Nephron progenitor cell (in vitro differentiated cells): ENCODE results near the gene SH3D21.

ENCODE experiments used
- DNase-seq: peaks from one replicate; pipeline ENCODE4 v3.0.0; 2021
- H3K27ac Mint-ChIP-seq: 2 replicates; pipeline ENCODE4 v1.8.0; 2021; ENCODE audit warnings: mild to moderate bottlenecking, moderate library complexity, mixed read lengths
- H3K27me3 Mint-ChIP-seq: 2 replicates; pipeline ENCODE4 v1.8.0; 2021; ENCODE audit warnings: mild to moderate bottlenecking, low read depth, mixed read lengths; ENCODE audit not compliant: poor library complexity
- H3K36me3 Mint-ChIP-seq: 2 replicates; pipeline ENCODE4 v1.8.0; 2021; ENCODE audit warnings: low read depth, mixed read lengths
- H3K4me1 Mint-ChIP-seq: 2 replicates; pipeline ENCODE4 v1.8.0; 2021; ENCODE audit warnings: mixed read lengths
- H3K4me3 Mint-ChIP-seq: 2 replicates; pipeline ENCODE4 v1.8.0; 2021; ENCODE audit warnings: mild to moderate bottlenecking, moderate library complexity, mixed read lengths
- H3K9me3 Mint-ChIP-seq: 2 replicates; pipeline ENCODE4 v1.8.0; 2021; ENCODE audit warnings: mild to moderate bottlenecking, moderate library complexity, mixed read lengths
- TF ChIP-seq, protein P1 (sequence below): fragments of 200-600 bp; sonication (generic); IDR thresholded peaks from 2 replicates; pipeline ENCODE4 v1.5.0; 2021; ENCODE audit warnings: antibody characterized with exemption

The SH3D21 gene

DNA sequence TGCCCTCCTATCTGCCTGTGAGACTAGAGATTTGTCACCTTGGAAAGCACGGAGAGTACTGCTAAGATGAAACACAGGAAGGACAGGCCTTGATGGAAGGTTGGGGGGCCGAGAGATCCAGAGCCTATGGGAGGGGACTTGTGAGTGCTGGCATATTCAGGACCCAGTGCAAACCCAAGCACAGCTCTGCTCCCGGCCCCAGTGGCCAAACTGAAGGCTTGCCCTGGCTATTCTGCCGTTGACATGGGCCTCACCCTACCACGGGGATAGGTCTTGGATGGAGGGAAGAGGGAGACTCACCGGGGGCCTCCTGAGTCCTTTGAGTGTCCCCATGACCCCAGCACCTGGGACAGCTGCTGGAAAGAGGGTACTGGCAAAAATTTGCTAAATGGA, 21.9 kb downstream of the SH3D21 start:
- H3K27ac Mint-ChIP-seq, result no peak overlapping the region
- no peaks in the 10 kb centered on the region for H3K9me3 Mint-ChIP-seq

DNA sequence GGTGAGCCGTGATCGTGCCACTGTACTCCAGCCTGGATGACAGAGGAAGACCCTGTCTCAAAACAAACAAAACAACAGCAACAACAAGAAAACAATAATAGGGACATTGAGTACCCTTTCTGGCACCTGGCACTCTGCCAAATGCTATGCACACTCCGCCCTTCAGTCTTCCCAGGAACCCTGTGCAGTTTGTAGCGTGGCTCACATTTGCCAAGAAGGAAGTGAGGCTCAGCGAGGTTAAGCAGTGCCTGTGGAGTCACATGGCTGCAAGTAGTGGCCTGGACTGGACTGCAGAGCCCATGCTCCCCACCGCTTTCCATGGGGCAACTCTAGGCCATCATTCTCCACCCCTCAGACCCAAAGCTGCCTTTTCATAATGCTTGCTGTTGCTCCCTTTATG, 22.5 kb downstream of the SH3D21 start:
- Mint-ChIP-seq H3K36me3 (peaks cover 4% of the 10 kb centered on the region), H3K4me3 (no peak overlapping the region), H3K27ac (no peak overlapping the region), H3K9me3 (no peaks in the 10 kb centered on the region), H3K27me3 (peaks cover 17% of the 10 kb centered on the region), H3K4me1 (peaks cover 71% of the 10 kb centered on the region)
- TF ChIP-seq, protein P1, sequence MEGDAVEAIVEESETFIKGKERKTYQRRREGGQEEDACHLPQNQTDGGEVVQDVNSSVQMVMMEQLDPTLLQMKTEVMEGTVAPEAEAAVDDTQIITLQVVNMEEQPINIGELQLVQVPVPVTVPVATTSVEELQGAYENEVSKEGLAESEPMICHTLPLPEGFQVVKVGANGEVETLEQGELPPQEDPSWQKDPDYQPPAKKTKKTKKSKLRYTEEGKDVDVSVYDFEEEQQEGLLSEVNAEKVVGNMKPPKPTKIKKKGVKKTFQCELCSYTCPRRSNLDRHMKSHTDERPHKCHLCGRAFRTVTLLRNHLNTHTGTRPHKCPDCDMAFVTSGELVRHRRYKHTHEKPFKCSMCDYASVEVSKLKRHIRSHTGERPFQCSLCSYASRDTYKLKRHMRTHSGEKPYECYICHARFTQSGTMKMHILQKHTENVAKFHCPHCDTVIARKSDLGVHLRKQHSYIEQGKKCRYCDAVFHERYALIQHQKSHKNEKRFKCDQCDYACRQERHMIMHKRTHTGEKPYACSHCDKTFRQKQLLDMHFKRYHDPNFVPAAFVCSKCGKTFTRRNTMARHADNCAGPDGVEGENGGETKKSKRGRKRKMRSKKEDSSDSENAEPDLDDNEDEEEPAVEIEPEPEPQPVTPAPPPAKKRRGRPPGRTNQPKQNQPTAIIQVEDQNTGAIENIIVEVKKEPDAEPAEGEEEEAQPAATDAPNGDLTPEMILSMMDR, result no peak
- no peak for DNase-seq

More for the DNA sequence above, 21.9 kb downstream of the SH3D21 start:
- Mint-ChIP-seq H3K4me1 (peaks cover 71% of the 10 kb centered on the region), H3K27me3 (peaks cover 17% of the 10 kb centered on the region), H3K4me3 (no peak overlapping the region), H3K36me3 (peaks cover 4% of the 10 kb centered on the region)
- no peak for DNase-seq
- TF ChIP-seq, protein P1, result no peak

DNA sequence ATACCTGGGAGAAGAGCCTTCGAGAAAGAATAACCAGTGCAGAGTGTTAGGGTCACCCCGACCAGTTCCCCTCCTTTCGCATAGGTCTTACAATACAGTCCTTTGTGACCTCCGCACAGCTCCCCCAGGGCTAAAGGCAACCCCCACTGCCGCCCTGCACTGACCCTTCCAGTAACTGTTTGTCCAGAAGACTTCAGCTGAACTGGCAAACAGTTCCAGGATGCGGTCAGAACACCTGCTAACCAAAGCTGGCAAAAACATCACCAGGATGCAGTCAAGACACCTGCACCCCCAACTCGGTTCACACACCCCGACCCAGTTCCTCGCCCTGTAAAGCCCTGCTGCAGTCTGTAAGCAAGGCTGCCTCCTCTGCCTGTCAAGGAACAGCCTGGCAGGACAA, 23.6 kb downstream of the SH3D21 start:
- Mint-ChIP-seq H3K27ac (no peak overlapping the region), H3K4me3 (no peak overlapping the region), H3K4me1 (peaks cover 61% of the 10 kb centered on the region), H3K27me3 (peaks cover 17% of the 10 kb centered on the region), H3K36me3 (peaks cover 4% of the 10 kb centered on the region), H3K9me3 (no peaks in the 10 kb centered on the region)
- DNase-seq, result no peak
- TF ChIP-seq, protein P1, result no peak

DNA sequence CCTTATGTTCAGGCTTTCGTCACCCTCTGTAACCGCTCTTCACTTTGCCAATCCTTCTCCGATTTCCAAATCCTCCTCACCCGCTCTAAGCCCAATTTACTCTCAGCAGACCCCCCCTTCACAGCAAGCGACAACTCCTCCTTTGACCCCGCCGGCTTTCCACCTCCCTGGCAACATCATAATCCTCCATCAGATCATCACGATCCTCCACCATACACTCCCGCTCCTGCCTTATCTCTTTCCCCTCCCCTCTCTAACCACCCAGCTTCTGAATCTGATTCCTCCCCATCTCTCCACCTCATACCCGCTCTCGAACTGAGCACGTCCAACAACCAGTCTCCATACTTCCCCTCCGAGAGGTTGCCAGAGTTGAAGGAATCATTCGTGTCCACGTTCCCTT, 24.8 kb downstream of the SH3D21 start:
- H3K36me3 Mint-ChIP-seq, result peaks cover 4% of the 10 kb centered on the region
- H3K4me1 Mint-ChIP-seq, result peaks cover 49% of the 10 kb centered on the region
- H3K27me3 Mint-ChIP-seq, result peaks cover 17% of the 10 kb centered on the region
- DNase-seq, result no peak
- no peaks in the 10 kb centered on the region for H3K9me3 Mint-ChIP-seq
- TF ChIP-seq, protein P1, result no peak
- peak overlapping the region; percentile 6 for H3K27ac Mint-ChIP-seq
- no peak overlapping the region for H3K4me3 Mint-ChIP-seq

DNA sequence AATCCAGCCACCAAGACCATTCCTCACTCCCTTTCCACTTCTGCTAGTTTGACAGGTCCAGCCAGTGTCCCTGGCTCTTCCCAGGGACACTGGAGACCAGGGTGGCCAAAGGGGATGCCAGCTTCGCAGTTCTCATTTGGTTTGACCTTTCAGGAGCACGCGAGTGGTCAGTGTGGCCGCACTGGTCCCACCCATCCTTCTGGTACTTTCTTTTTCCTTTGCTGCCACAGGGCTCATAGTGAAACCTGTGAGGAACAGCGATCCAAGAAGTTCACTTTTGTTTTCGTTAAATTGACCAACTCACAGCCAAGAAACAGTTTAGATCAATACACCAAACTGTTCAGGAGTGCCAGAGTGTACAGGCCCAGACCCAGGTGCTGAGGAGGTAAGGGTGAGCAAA, 31.7 kb downstream of the SH3D21 start:
- Mint-ChIP-seq H3K4me1 (peaks cover 7% of the 10 kb centered on the region), H3K4me3 (no peak overlapping the region), H3K27me3 (peaks cover 7% of the 10 kb centered on the region), H3K36me3 (peaks cover 7% of the 10 kb centered on the region), H3K27ac (peak overlapping the region; percentile 36), H3K9me3 (no peaks in the 10 kb centered on the region)
- TF ChIP-seq, protein P1, result no peak
- no peak for DNase-seq

DNA sequence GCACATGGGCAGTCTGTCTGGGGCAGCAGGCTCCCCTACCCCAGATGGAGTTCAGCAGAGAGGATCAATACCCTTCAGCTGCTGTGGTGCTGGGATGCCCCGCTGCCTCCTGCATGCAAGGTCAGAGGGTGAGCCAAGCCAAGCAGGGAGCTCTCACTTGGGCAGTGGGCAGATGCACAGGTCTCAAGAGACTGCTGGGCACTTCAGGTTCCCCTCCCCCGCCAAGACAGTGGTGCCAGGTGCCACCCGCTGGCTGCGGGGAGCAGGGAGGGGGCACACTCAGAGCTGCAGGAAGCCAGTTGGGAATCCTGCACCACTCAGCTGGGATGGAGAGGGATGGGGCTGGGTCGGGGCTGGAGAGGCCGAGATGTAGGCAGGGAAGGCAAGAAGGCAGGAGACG, 33.0 kb downstream of the SH3D21 start:
- TF ChIP-seq, protein P1, result no peak
- H3K4me1 Mint-ChIP-seq, result peaks cover 7% of the 10 kb centered on the region
- peaks cover 7% of the 10 kb centered on the region for H3K36me3 Mint-ChIP-seq
- H3K27ac Mint-ChIP-seq, result no peak overlapping the region
- no peaks in the 10 kb centered on the region for H3K9me3 Mint-ChIP-seq
- no peak for DNase-seq
- peaks cover 7% of the 10 kb centered on the region for H3K27me3 Mint-ChIP-seq
- H3K4me3 Mint-ChIP-seq, result no peak overlapping the region
